Ishikawa (cell line): ENCODE data around the gene TCEANC.

ENCODE experiments used
- CEBPB ChIP-seq: IDR thresholded peaks from 2 replicates; pipeline ENCODE4 v1.6.1; 2012
- CREB1 ChIP-seq: IDR thresholded peaks from 2 replicates; pipeline ENCODE4 v1.6.1; 2012; ENCODE audit warnings: low read depth
- EGR1 ChIP-seq: IDR thresholded peaks from 2 replicates; pipeline ENCODE4 v1.6.1; 2012
- EP300 ChIP-seq: IDR thresholded peaks from 2 replicates; pipeline ENCODE4 v1.6.1; 2012; ENCODE audit warnings: borderline replicate concordance
- FOXM1 ChIP-seq: IDR thresholded peaks from 2 replicates; pipeline ENCODE4 v1.6.1; 2012; ENCODE audit warnings: low read depth, borderline replicate concordance
- MAX ChIP-seq: IDR thresholded peaks from 2 replicates; pipeline ENCODE4 v1.6.1; 2012
- NFIC ChIP-seq: IDR thresholded peaks from 2 replicates; pipeline ENCODE4 v1.6.1; 2012
- RAD21 ChIP-seq: IDR thresholded peaks from 2 replicates; pipeline ENCODE4 v1.6.1; 2012; ENCODE audit warnings: low read depth
- REST ChIP-seq: IDR thresholded peaks from 2 replicates; pipeline ENCODE4 v1.6.1; 2012; ENCODE audit warnings: low read depth, mild to moderate bottlenecking
- TAF1 ChIP-seq: IDR thresholded peaks from 2 replicates; pipeline ENCODE4 v1.6.1; 2012; ENCODE audit warnings: low read depth, mild to moderate bottlenecking
- TCF12 ChIP-seq: IDR thresholded peaks from 2 replicates; pipeline ENCODE4 v1.6.1; 2012; ENCODE audit warnings: low read depth
- TEAD4 ChIP-seq: IDR thresholded peaks from 2 replicates; pipeline ENCODE4 v1.6.1; 2012
- USF1 ChIP-seq: IDR thresholded peaks from 2 replicates; pipeline ENCODE4 v1.6.1; 2012
- YY1 ChIP-seq: IDR thresholded peaks from 2 replicates; pipeline ENCODE4 v1.6.1; 2012; ENCODE audit warnings: low read depth
- ZBTB7A ChIP-seq: IDR thresholded peaks from 2 replicates; pipeline ENCODE4 v1.6.1; 2012; ENCODE audit warnings: low read depth

Gene TCEANC

GRCh38 chrX:13666836-13667235 lies 13.9 kb downstream of the TCEANC start:
- no peak for TF ChIP-seq YY1
- TF ChIP-seq TCF12, result no peak
- no peak for TF ChIP-seq TAF1
- no peak for TF ChIP-seq NFIC
- no peak for TF ChIP-seq CEBPB
- no peak for TF ChIP-seq ZBTB7A
- no peak for TF ChIP-seq TEAD4
- no peak for TF ChIP-seq FOXM1
- no peak for TF ChIP-seq RAD21
- no peak for TF ChIP-seq EGR1
- TF ChIP-seq CREB1, result no peak
- TF ChIP-seq EP300, result no peak
- no peak for TF ChIP-seq MAX
- TF ChIP-seq USF1, result no peak

GRCh38 chrX:13667919-13668318 lies 15.0 kb downstream of the TCEANC start:
- TF ChIP-seq TAF1 (no peak), REST (no peak), FOXM1 (no peak), EGR1 (no peak), USF1 (no peak), YY1 (no peak), ZBTB7A (no peak), EP300 (no peak), CEBPB (no peak), TCF12 (no peak)

GRCh38 chrX:13669246-13669737 lies 16.4 kb downstream of the TCEANC start:
- TF ChIP-seq EP300 (peak; percentile 72; the same call in 1 of the 2 replicates), YY1 (no peak), CEBPB (no peak), NFIC (peak; percentile 88), TEAD4 (peak; percentile 43; the same call in 1 of the 2 replicates), FOXM1 (peak; percentile 52; the same call in 1 of the 2 replicates), TCF12 (peak; percentile 74), MAX (peak; percentile 25; the same call in 1 of the 2 replicates)

GRCh38 chrX:13670197-13670596 lies 17.3 kb downstream of the TCEANC start:
- no peak for TF ChIP-seq NFIC
- no peak for TF ChIP-seq EGR1

- TF ChIP-seq YY1, result no peak
- no peak for TF ChIP-seq RAD21
Observed at GRCh38 chrX:13673016-13673415, 20.1 kb downstream of the TCEANC start.

- TF ChIP-seq FOXM1 (no peak), CREB1 (no peak), NFIC (no peak), CEBPB (no peak), EP300 (no peak), TEAD4 (no peak), USF1 (no peak), TCF12 (no peak), YY1 (no peak), REST (no peak), TAF1 (no peak), ZBTB7A (no peak), EGR1 (no peak), MAX (no peak), RAD21 (no peak)
Observed at GRCh38 chrX:13676885-13677284, 23.9 kb downstream of the TCEANC start.
